H1 (cell line): Measurements from ENCODE around the gene PAIP2. TPM values are rescaled to one million over a fixed set of nuclear protein-coding genes. Genes with fewer than 3 reads are reported as not detected.

Experiments used
- CTCF ChIA-PET: fragments of 300-600 bp; sonication (Branson Sonifier 250); formaldehyde crosslinking; loops from one replicate; lab custom pipeline; 2021; ENCODE audit not compliant: partially characterized antibody; lab: Charles Lee
- POLR2A ChIA-PET: fragments of 300-600 bp; sonication (Branson Sonifier 250); formaldehyde crosslinking; loops from one replicate; lab custom pipeline; 2021; ENCODE audit warnings: inconsistent platforms; ENCODE audit not compliant: partially characterized antibody; lab: Charles Lee
- DNase-seq, 2 experiments: peaks; one replicate each; pipeline versions ENCODE4 v3.0.0 to v3.0.0-alpha.2; 2010 to 2022; ENCODE audit warnings: low spot score in 2 of 2, low read depth in 1 of 2, mixed read lengths in 1 of 2
- FAIRE-seq: peaks from 2 replicates; lab custom pipeline; 2011; peaks lifted over from hg19 to GRCh38; lab: Jason Lieb, UNC
- H2AFZ ChIP-seq: 2 replicates; pipeline ENCODE4 v1.8.1; 2012; ENCODE audit warnings: low read length, inconsistent platforms
- H2AK5ac ChIP-seq: 2 replicates; pipeline ENCODE4 v1.6.1; 2013; ENCODE audit warnings: low read depth, low read length
- H2BK120ac ChIP-seq: replicated peaks from 2 replicates; pipeline ENCODE3; 2013; ENCODE audit warnings: low read depth, low read length, inconsistent platforms
- H2BK12ac ChIP-seq: 2 replicates; pipeline ENCODE4 v1.6.1; 2013; ENCODE audit warnings: low read depth, low read length
- H2BK15ac ChIP-seq: 2 replicates; pipeline ENCODE4 v1.6.1; 2013; ENCODE audit warnings: low read length
- H2BK20ac ChIP-seq: 2 replicates; pipeline ENCODE4 v1.6.1; 2013; ENCODE audit warnings: low read length
- H2BK5ac ChIP-seq: 2 replicates; pipeline ENCODE4 v1.6.1; 2013; ENCODE audit warnings: low read depth, low read length
- H3K14ac ChIP-seq: 2 replicates; pipeline ENCODE4 v1.6.1; 2013; ENCODE audit warnings: inconsistent platforms; ENCODE audit not compliant: insufficient read length
- H3K18ac ChIP-seq: 2 replicates; pipeline ENCODE4 v1.6.1; 2013; ENCODE audit warnings: low read length; ENCODE audit errors: extremely low read depth
- H3K23ac ChIP-seq: 2 replicates; pipeline ENCODE4 v1.6.1; 2013; ENCODE audit warnings: inconsistent platforms; ENCODE audit not compliant: insufficient read length
- H3K23me2 ChIP-seq: 2 replicates; pipeline ENCODE4 v1.6.1; 2013; ENCODE audit warnings: low read depth, low read length
- H3K27ac ChIP-seq: 2 replicates; pipeline ENCODE4 v1.6.1; 2011; ENCODE audit warnings: low read depth, low read length, inconsistent platforms
- H3K27me3 ChIP-seq, 4 experiments: replicated peaks in 1 of 4; 1 replicate in 1 of 4; 2 replicates in 3 of 4; pipeline versions ENCODE4 v1.6.1 to v1.8.1; 2011 to 2013; ENCODE audit warnings: low read length in 3 of 4, mild to moderate bottlenecking in 3 of 4, inconsistent platforms in 2 of 4, mixed read lengths in 2 of 4, moderate library complexity in 1 of 4; ENCODE audit not compliant: control insufficient read depth in 3 of 4, insufficient read depth in 3 of 4; ENCODE audit errors: extremely low read depth in 1 of 4
- H3K36me3 ChIP-seq, 4 experiments: 2 replicates each; pipeline versions ENCODE4 v1.6.1 to v1.8.1; 2011 to 2013; ENCODE audit warnings: mild to moderate bottlenecking in 4 of 4, low read length in 3 of 4, moderate library complexity in 2 of 4, control low read depth in 1 of 4, inconsistent platforms in 1 of 4; ENCODE audit not compliant: insufficient read depth in 4 of 4, control insufficient read depth in 2 of 4
- H3K4ac ChIP-seq: replicated peaks from 2 replicates; pipeline ENCODE3; 2013; ENCODE audit warnings: low read length, low read depth, mixed read lengths, inconsistent platforms; ENCODE audit not compliant: insufficient read length
- H3K4me1 ChIP-seq, 4 experiments: replicated peaks in 1 of 4; 1 replicate in 1 of 4; 2 replicates in 3 of 4; pipeline versions ENCODE4 v1.6.1 to v1.8.1; 2011 to 2013; ENCODE audit warnings: low read length in 3 of 4, inconsistent platforms in 2 of 4, mixed read lengths in 1 of 4; ENCODE audit not compliant: insufficient read depth in 4 of 4, control insufficient read depth in 3 of 4
- H3K4me2 ChIP-seq, 2 experiments: 2 replicates each; pipeline versions ENCODE4 v1.6.1 to v1.8.1; 2011 to 2013; ENCODE audit warnings: low read depth in 2 of 2, low read length in 2 of 2, control low read depth in 1 of 2, inconsistent platforms in 1 of 2, mild to moderate bottlenecking in 1 of 2; ENCODE audit not compliant: insufficient read depth in 1 of 2
- H3K4me3 ChIP-seq, 4 experiments: fragments of 200-600, 300-600 bp in 1 of 4; sonication (generic), shearing (Covaris generic), sonication (Bioruptor Twin) in 1 of 4; 2 replicates each; pipeline versions ENCODE4 v1.5.1 to v1.8.1; 2011 to 2016; ENCODE audit warnings: low read length in 4 of 4, low read depth in 3 of 4, control low read depth in 2 of 4, inconsistent platforms in 2 of 4, mild to moderate bottlenecking in 2 of 4, mixed read lengths in 1 of 4, moderate library complexity in 1 of 4; ENCODE audit not compliant: insufficient read depth in 2 of 4; ENCODE audit errors: extremely low read depth in 1 of 4
- H3K56ac ChIP-seq: replicated peaks from 2 replicates; pipeline ENCODE3; 2013; ENCODE audit warnings: low read depth, mild to moderate bottlenecking, mixed read lengths, low read length, inconsistent platforms; ENCODE audit not compliant: insufficient read length
- H3K79me1 ChIP-seq: 2 replicates; pipeline ENCODE4 v1.6.1; 2013; ENCODE audit warnings: low read depth, low read length, control low read depth
- H3K79me2 ChIP-seq, 2 experiments: 2 replicates each; pipeline versions ENCODE4 v1.6.1 to v1.8.1; 2012 to 2013; ENCODE audit warnings: low read length in 2 of 2, mild to moderate bottlenecking in 2 of 2, inconsistent platforms in 1 of 2; ENCODE audit not compliant: insufficient read depth in 2 of 2, control insufficient read depth in 1 of 2
- H3K9ac ChIP-seq, 4 experiments: replicated peaks in 1 of 4; 1 replicate in 1 of 4; 2 replicates in 3 of 4; pipeline versions ENCODE4 v1.6.1 to v1.8.1; 2011 to 2013; ENCODE audit warnings: low read depth in 3 of 4, low read length in 3 of 4, control low read depth in 2 of 4, mild to moderate bottlenecking in 2 of 4, moderate library complexity in 2 of 4, inconsistent platforms in 1 of 4; ENCODE audit errors: extremely low read depth in 1 of 4
- H3K9me3 ChIP-seq, 2 experiments: 2 replicates each; pipeline versions ENCODE4 v1.6.1 to v1.8.1; 2012 to 2013; ENCODE audit warnings: mild to moderate bottlenecking in 2 of 2, moderate library complexity in 2 of 2, control low read depth in 1 of 2, inconsistent platforms in 1 of 2, low read depth in 1 of 2, low read length in 1 of 2, mixed read lengths in 1 of 2; ENCODE audit not compliant: insufficient read depth in 2 of 2
- H4K20me1 ChIP-seq, 2 experiments: replicated peaks in 1 of 2; 2 replicates each; pipeline versions ENCODE3 to v1.8.1; 2011 to 2013; ENCODE audit warnings: inconsistent platforms in 2 of 2, low read length in 2 of 2, mild to moderate bottlenecking in 1 of 2; ENCODE audit not compliant: insufficient read depth in 2 of 2, control insufficient read depth in 1 of 2
- H4K5ac ChIP-seq: 2 replicates; pipeline ENCODE4 v1.6.1; 2013; ENCODE audit warnings: low read length, low read depth, mixed read lengths, inconsistent platforms; ENCODE audit not compliant: insufficient read length
- H4K8ac ChIP-seq: 2 replicates; pipeline ENCODE4 v1.8.0; 2013; ENCODE audit warnings: mild to moderate bottlenecking, moderate library complexity, low read length, inconsistent platforms; ENCODE audit not compliant: insufficient read depth; ENCODE audit errors: extremely low read depth
- H4K91ac ChIP-seq: replicated peaks from 2 replicates; pipeline ENCODE3; 2013; ENCODE audit warnings: low read length, mixed read lengths, inconsistent platforms; ENCODE audit not compliant: insufficient read length
- CREB1 ChIP-seq: IDR thresholded peaks from 2 replicates; pipeline ENCODE4 v1.6.1; 2012; ENCODE audit warnings: inconsistent platforms
- HDAC2 ChIP-seq, 2 experiments: fragments of 300-600 bp in 1 of 2; sonication (generic) in 1 of 2; IDR thresholded peaks; 2 replicates each; pipeline ENCODE4 v1.6.1; 2011 to 2012; ENCODE audit warnings: low read depth in 2 of 2, low read length in 2 of 2, mild to moderate bottlenecking in 2 of 2, moderate library complexity in 2 of 2, borderline replicate concordance in 1 of 2, inconsistent platforms in 1 of 2
- NANOG ChIP-seq: IDR thresholded peaks from 2 replicates; pipeline ENCODE4 v1.6.1; 2011; ENCODE audit warnings: low read length, low read depth, mild to moderate bottlenecking, inconsistent platforms; ENCODE audit not compliant: insufficient read depth, poor library complexity, severe bottlenecking
- RBBP5 ChIP-seq: IDR thresholded peaks from 2 replicates; pipeline ENCODE4 v1.7.1; 2012; ENCODE audit warnings: low read depth, mild to moderate bottlenecking, inconsistent platforms, low read length, moderate library complexity, borderline replicate concordance
- SP1 ChIP-seq: IDR thresholded peaks from 2 replicates; pipeline ENCODE4 v1.6.1; 2011; ENCODE audit warnings: low read depth, low read length
- ZNF274 ChIP-seq: IDR thresholded peaks from 2 replicates; pipeline ENCODE4 v1.7.0; 2012; ENCODE audit warnings: low read length, borderline replicate concordance; ENCODE audit errors: extremely low read depth
- WGBS, 2 experiments: shearing (Covaris generic) in 1 of 2; methylation state at CpG; one replicate each; pipeline versions ENCODE4 v1.1.6 to v1.1.7; 2013 to 2015; ENCODE audit warnings: low lambda C conversion rate in 2 of 2, mixed read lengths in 2 of 2, inconsistent platforms in 1 of 2, low coverage in 1 of 2, missing lambda C conversion rate in 1 of 2; ENCODE audit not compliant: insufficient replicate concordance in 2 of 2, insufficient coverage in 1 of 2, insufficient read length in 1 of 2; ENCODE audit errors: extremely low coverage in 1 of 2, missing lambda C conversion rate in 1 of 2; 5-methylcytosine and 5-hydroxymethylcytosine counted together
- polyA plus RNA-seq, 7 experiments: library from polyadenylated mRNA; depleted of rRNA in 3 of 7; stranded (reverse) in 5 of 7; unstranded in 2 of 7; fragments of >200 nt in 5 of 7; fragments of 200-250 nt in 2 of 7; gene quantifications; 1 replicate in 5 of 7; 2 replicates in 1 of 7; 4 replicates in 1 of 7; pipeline versions ENCODE4 v1.2.1 to v1.2.3, GENCODE V29; 2011 to 2013; ENCODE audit warnings: missing spikeins in 2 of 7, mixed read lengths in 2 of 7
- total RNA-seq: library from RNA; stranded (reverse); fragmentation: NEBNext Ultra II Directional; extraction: Animal tissue kit (Norgen Biotek cat#: 25700); gene quantifications from 2 replicates; pipeline ENCODE4 v1.2.1, GENCODE V29; 2021
- TF ChIP-seq, protein P1 (sequence below): IDR thresholded peaks from 2 replicates; pipeline ENCODE4 v1.6.1; 2012; ENCODE audit warnings: low read length, inconsistent platforms

PAIP2 gene
- total and polyA plus RNA-seq, 2 of the 8 experiments (the other 6 are each of a cell fraction or from before 2014, with no cell fraction given), result 87.6 to 162 TPM

DNA sequence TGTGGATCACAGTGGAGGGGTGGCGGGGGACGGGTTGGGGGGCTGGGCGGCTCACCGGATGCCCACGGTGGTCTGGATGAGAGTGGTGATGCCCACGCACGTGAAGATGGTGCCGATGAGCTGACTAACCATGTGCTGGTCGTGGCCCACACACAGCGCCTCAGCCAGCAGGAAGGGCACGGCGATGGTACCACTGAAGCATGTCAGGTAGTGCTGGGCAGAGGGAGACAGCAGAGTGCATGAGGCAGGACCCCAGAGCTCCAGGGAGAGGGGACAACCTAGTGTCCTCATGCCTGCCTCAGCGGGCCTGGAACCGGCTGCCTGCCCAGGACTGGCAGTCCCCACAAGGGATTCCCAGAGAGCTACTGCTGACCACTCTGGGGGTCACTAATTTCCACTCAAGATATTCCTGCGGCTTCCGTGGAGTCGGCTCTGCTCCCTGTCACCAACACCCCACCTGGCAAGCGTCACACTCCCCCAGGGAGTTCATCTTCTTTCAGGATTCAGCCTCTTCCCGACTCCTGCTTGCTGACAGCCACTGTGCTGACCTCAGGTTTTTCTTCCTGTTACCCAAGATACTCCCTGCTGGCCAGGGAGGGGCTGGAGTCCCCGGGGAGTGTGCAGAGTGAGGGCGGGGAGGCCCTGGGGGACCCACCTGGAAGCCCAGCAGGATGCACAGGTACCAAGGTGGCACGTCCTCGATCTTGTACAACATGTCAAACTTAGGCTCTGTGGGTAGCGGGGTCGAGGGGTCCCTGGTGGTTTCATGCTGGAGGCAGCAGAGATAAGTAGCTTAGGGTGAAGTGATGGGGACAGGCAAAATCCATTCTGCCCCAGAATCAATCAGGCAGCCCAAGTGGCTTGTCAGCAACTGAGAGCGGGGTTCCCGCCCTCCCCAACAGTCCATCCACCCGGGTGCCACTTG is 40.4 kb downstream of the PAIP2 start:
- WGBS, 2 experiments, result 95% methylated on average over 28 of the region's 28 CpGs; no CpG with 5 or more reads in 1 of the 2 experiments
- CTCF ChIA-PET, result interaction anchor here (1.3 to 1.9 kb wide), 2 partner anchors 9 to 132 kb away, joined by 3 to 8 read pairs; no protein-coding TSS in a partner anchor
- no peak overlapping the region for H3K4ac ChIP-seq
- TF ChIP-seq NANOG, result no peak
- TF ChIP-seq CREB1, result no peak
- TF ChIP-seq ZNF274, result no peak
- TF ChIP-seq, protein P1, sequence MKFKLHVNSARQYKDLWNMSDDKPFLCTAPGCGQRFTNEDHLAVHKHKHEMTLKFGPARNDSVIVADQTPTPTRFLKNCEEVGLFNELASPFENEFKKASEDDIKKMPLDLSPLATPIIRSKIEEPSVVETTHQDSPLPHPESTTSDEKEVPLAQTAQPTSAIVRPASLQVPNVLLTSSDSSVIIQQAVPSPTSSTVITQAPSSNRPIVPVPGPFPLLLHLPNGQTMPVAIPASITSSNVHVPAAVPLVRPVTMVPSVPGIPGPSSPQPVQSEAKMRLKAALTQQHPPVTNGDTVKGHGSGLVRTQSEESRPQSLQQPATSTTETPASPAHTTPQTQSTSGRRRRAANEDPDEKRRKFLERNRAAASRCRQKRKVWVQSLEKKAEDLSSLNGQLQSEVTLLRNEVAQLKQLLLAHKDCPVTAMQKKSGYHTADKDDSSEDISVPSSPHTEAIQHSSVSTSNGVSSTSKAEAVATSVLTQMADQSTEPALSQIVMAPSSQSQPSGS, result no peak
- TF ChIP-seq HDAC2 (IDR thresholded peaks at IDR 0.05; ENCODE audit: borderline replicate concordance in 1 of 2, low read depth in 2 of 2, low read length in 2 of 2), result no peak
- no peak for TF ChIP-seq SP1
- TF ChIP-seq RBBP5, result no peak

More for the DNA sequence above, 40.4 kb downstream of the PAIP2 start:
- no peak overlapping the region for H3K14ac ChIP-seq
- no peaks in the 10 kb centered on the region for H3K23me2 ChIP-seq
- H3K56ac ChIP-seq, result no peak overlapping the region
- peaks cover 0 to 11% (median 0%) of the 10 kb centered on the region in 4 experiments; a peak in 2 of 7 replicates for H3K4me1 ChIP-seq
- H2BK120ac ChIP-seq, result no peak overlapping the region
- H2BK12ac ChIP-seq, result no peak overlapping the region
- H3K4me3 ChIP-seq, result no peak overlapping the region
- no peak overlapping the region; the same call in 1 of the 2 replicates for H2BK5ac ChIP-seq
- no peaks in the 10 kb centered on the region for H3K9me3 ChIP-seq
- POLR2A ChIA-PET, result interaction anchor here (0.8 to 3.1 kb wide), 7 partner anchors 10 to 88 kb away, joined by 3 to 12 read pairs (median 4); partner anchors contain the start of genes MATR3 and PROB1
- H3K27me3 ChIP-seq, result no peaks in the 10 kb centered on the region
- H3K9ac ChIP-seq, result no peak overlapping the region
- no peak overlapping the region for H2BK20ac ChIP-seq
- H3K27ac ChIP-seq, result no peak overlapping the region
- no peaks in the 10 kb centered on the region for H3K36me3 ChIP-seq
- H4K5ac ChIP-seq, result no peak overlapping the region
- H3K18ac ChIP-seq, result no peak overlapping the region
- H2AFZ ChIP-seq, result no peak overlapping the region
- H4K91ac ChIP-seq, result no peak overlapping the region
- H2BK15ac ChIP-seq, result no peak overlapping the region; the same call in 1 of the 2 replicates
- H4K8ac ChIP-seq, result 0 out of 2 replicates have a peak overlapping the region, but pooled peaks have one; percentile 62
- H2AK5ac ChIP-seq, result peak overlapping the region; percentile 30; the same call in 1 of the 2 replicates
- no peak overlapping the region for H3K4me2 ChIP-seq
- no peaks in the 10 kb centered on the region; the same call in 1 of the 2 replicates for H3K79me1 ChIP-seq
- no peak for DNase-seq
- no peak for FAIRE-seq
- H3K79me2 ChIP-seq, result no peaks in the 10 kb centered on the region
- no peak overlapping the region for H3K23ac ChIP-seq
- H4K20me1 ChIP-seq, result peaks cover 0 to 5% of the 10 kb centered on the region in 2 experiments
